ENCODE data around the gene MAPK12.

The MAPK12 gene

DNA sequence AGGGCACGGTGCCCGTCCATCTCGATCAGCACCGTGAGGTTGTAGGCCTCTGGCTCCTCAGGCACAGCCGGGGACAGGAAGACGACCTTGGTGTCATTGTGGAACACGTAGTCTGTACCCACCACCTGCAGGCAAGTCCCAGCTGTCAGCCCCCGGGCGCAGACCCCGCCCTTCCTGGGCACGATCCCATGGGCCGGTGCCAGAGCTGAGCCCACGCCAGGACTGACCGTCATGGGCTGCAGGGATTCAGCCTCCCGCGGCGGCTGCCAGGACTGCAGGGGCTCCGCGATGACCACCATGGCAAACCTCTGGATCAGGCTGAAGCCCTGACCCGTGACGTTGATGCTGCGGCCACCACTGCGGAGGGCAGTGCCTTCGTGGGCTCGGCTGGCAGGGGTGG is 20.5 kb upstream of the MAPK12 start:
- no peak overlapping the region for H3K4me3 ChIP-seq (ENCODE audit: low read depth in 1 of 2, low read length in 2 of 2)
- H3K27me3 ChIP-seq (ENCODE audit: control insufficient read depth in 1 of 2, insufficient read depth in 2 of 2, low read length in 2 of 2) = no peaks in the 10 kb centered on the region
- no peak overlapping the region for H3K27ac ChIP-seq (ENCODE audit: low read depth, low read length)
- peaks cover 15 to 83% of the 10 kb centered on the region in 2 donors for H3K36me3 ChIP-seq (ENCODE audit: control insufficient read depth in 1 of 2, insufficient read depth in 2 of 2, low read length in 2 of 2)
- H3K9ac ChIP-seq (ENCODE audit: low read depth in 1 of 2, low read length in 2 of 2) = no peak overlapping the region
- no peaks in the 10 kb centered on the region for H3K9me3 ChIP-seq (ENCODE audit: control insufficient read depth in 1 of 2, low read length in 2 of 2)
- peaks cover 6 to 7% of the 10 kb centered on the region in 2 donors for H3K4me1 ChIP-seq (ENCODE audit: control insufficient read depth in 1 of 2, insufficient read depth in 2 of 2, low read length in 2 of 2)

GRCh38 chr22:50281384-50281760 is 19.9 kb upstream of the MAPK12 start:
- H3K27me3 ChIP-seq (ENCODE audit: control insufficient read depth in 1 of 2, insufficient read depth in 2 of 2, low read length in 2 of 2) = no peaks in the 10 kb centered on the region
- H3K9ac ChIP-seq (ENCODE audit: low read depth in 1 of 2, low read length in 2 of 2) = no peak overlapping the region
- H3K4me1 ChIP-seq (ENCODE audit: control insufficient read depth in 1 of 2, insufficient read depth in 2 of 2, low read length in 2 of 2) = peaks cover 6 to 7% of the 10 kb centered on the region in 2 donors
- no peaks in the 10 kb centered on the region for H3K9me3 ChIP-seq (ENCODE audit: control insufficient read depth in 1 of 2, low read length in 2 of 2)
- H3K27ac ChIP-seq (ENCODE audit: low read depth, low read length) = no peak overlapping the region
- H3K36me3 ChIP-seq (ENCODE audit: control insufficient read depth in 1 of 2, insufficient read depth in 2 of 2, low read length in 2 of 2) = peaks cover 15 to 79% of the 10 kb centered on the region in 2 donors
- H3K4me3 ChIP-seq (ENCODE audit: low read depth in 1 of 2, low read length in 2 of 2) = no peak overlapping the region

- no peak overlapping the region for H3K27ac ChIP-seq (ENCODE audit: low read depth, low read length)
These were observed 19.4 kb upstream of the MAPK12 start for GRCh38 chr22:50280708-50281383.

GRCh38 chr22:50280022-50280707 is 18.7 kb upstream of the MAPK12 start:
- Histone ChIP-seq H3K9ac (ENCODE audit: low read depth in 1 of 2, low read length in 2 of 2) (no peak overlapping the region), H3K27me3 (ENCODE audit: control insufficient read depth in 1 of 2, insufficient read depth in 2 of 2, low read length in 2 of 2) (no peaks in the 10 kb centered on the region), H3K4me1 (ENCODE audit: control insufficient read depth in 1 of 2, insufficient read depth in 2 of 2, low read length in 2 of 2) (peaks cover 6 to 7% of the 10 kb centered on the region in 2 donors), H3K9me3 (ENCODE audit: control insufficient read depth in 1 of 2, low read length in 2 of 2) (no peaks in the 10 kb centered on the region), H3K36me3 (ENCODE audit: control insufficient read depth in 1 of 2, insufficient read depth in 2 of 2, low read length in 2 of 2) (peaks cover 17 to 80% of the 10 kb centered on the region in 2 donors), H3K4me3 (ENCODE audit: low read depth in 1 of 2, low read length in 2 of 2) (no peak overlapping the region), H3K27ac (ENCODE audit: low read depth, low read length) (no peak overlapping the region)

More at GRCh38 chr22:50280708-50281383, 19.4 kb upstream of the MAPK12 start:
- Histone ChIP-seq H3K4me3 (ENCODE audit: low read depth in 1 of 2, low read length in 2 of 2) (no peak overlapping the region), H3K4me1 (ENCODE audit: control insufficient read depth in 1 of 2, insufficient read depth in 2 of 2, low read length in 2 of 2) (peaks cover 6 to 7% of the 10 kb centered on the region in 2 donors), H3K9ac (ENCODE audit: low read depth in 1 of 2, low read length in 2 of 2) (no peak overlapping the region), H3K27me3 (ENCODE audit: control insufficient read depth in 1 of 2, insufficient read depth in 2 of 2, low read length in 2 of 2) (no peaks in the 10 kb centered on the region), H3K36me3 (ENCODE audit: control insufficient read depth in 1 of 2, insufficient read depth in 2 of 2, low read length in 2 of 2) (peaks cover 14 to 77% of the 10 kb centered on the region in 2 donors), H3K9me3 (ENCODE audit: control insufficient read depth in 1 of 2, low read length in 2 of 2) (no peaks in the 10 kb centered on the region)

GRCh38 chr22:50278956-50279619 is 17.6 kb upstream of the MAPK12 start:
- H3K27me3 ChIP-seq (ENCODE audit: control insufficient read depth in 1 of 2, insufficient read depth in 2 of 2, low read length in 2 of 2) = no peaks in the 10 kb centered on the region
- peaks cover 21 to 76% of the 10 kb centered on the region in 2 donors for H3K36me3 ChIP-seq (ENCODE audit: control insufficient read depth in 1 of 2, insufficient read depth in 2 of 2, low read length in 2 of 2)

DNA sequence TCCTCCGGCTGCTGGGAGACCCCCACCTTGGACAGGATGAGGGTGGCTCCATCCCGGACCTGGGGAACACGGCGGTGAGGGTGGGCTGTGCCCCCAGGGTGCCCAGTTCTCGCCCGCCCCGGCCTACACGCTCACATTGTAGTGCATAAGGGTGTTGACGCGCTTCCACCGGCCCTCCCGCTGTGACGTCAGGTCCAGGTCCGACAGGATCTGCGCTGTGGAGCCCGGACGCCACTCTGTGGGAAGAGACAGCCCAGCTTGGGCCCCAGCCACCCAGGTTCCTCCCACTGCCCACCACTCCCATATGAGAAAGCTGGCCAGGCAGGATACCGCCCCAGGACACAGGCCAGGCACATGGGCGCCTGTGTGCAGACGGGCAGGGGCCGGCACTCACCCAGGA is 17.0 kb upstream of the MAPK12 start:
- Histone ChIP-seq H3K4me1 (ENCODE audit: control insufficient read depth in 1 of 2, insufficient read depth in 2 of 2, low read length in 2 of 2) (peaks cover 6 to 7% of the 10 kb centered on the region in 2 donors), H3K9ac (ENCODE audit: low read depth in 1 of 2, low read length in 2 of 2) (no peak overlapping the region), H3K27ac (ENCODE audit: low read depth, low read length) (no peak overlapping the region), H3K9me3 (ENCODE audit: control insufficient read depth in 1 of 2, low read length in 2 of 2) (no peaks in the 10 kb centered on the region), H3K4me3 (ENCODE audit: low read depth in 1 of 2, low read length in 2 of 2) (no peak overlapping the region), H3K36me3 (ENCODE audit: control insufficient read depth in 1 of 2, insufficient read depth in 2 of 2, low read length in 2 of 2) (peaks cover 21 to 73% of the 10 kb centered on the region in 2 donors), H3K27me3 (ENCODE audit: control insufficient read depth in 1 of 2, insufficient read depth in 2 of 2, low read length in 2 of 2) (no peaks in the 10 kb centered on the region)

More at GRCh38 chr22:50278956-50279619, 17.6 kb upstream of the MAPK12 start:
- Histone ChIP-seq H3K9me3 (ENCODE audit: control insufficient read depth in 1 of 2, low read length in 2 of 2) (no peaks in the 10 kb centered on the region), H3K27ac (ENCODE audit: low read depth, low read length) (no peak overlapping the region), H3K4me3 (ENCODE audit: low read depth in 1 of 2, low read length in 2 of 2) (no peak overlapping the region), H3K4me1 (ENCODE audit: control insufficient read depth in 1 of 2, insufficient read depth in 2 of 2, low read length in 2 of 2) (peaks cover 6 to 7% of the 10 kb centered on the region in 2 donors), H3K9ac (ENCODE audit: low read depth in 1 of 2, low read length in 2 of 2) (no peak overlapping the region)

GRCh38 chr22:50277761-50278160 is 16.3 kb upstream of the MAPK12 start:
- no peaks in the 10 kb centered on the region for H3K27me3 ChIP-seq (ENCODE audit: control insufficient read depth in 1 of 2, insufficient read depth in 2 of 2, low read length in 2 of 2)
- H3K9me3 ChIP-seq (ENCODE audit: control insufficient read depth in 1 of 2, low read length in 2 of 2) = no peaks in the 10 kb centered on the region
- H3K4me3 ChIP-seq (ENCODE audit: low read depth in 1 of 2, low read length in 2 of 2) = no peak overlapping the region
- peaks cover 2 to 4% of the 10 kb centered on the region in 2 donors for H3K4me1 ChIP-seq (ENCODE audit: control insufficient read depth in 1 of 2, insufficient read depth in 2 of 2, low read length in 2 of 2)
- H3K27ac ChIP-seq (ENCODE audit: low read depth, low read length) = no peak overlapping the region
- H3K36me3 ChIP-seq (ENCODE audit: control insufficient read depth in 1 of 2, insufficient read depth in 2 of 2, low read length in 2 of 2) = peaks cover 21 to 66% of the 10 kb centered on the region in 2 donors
- no peak overlapping the region for H3K9ac ChIP-seq (ENCODE audit: low read depth in 1 of 2, low read length in 2 of 2)

DNA sequence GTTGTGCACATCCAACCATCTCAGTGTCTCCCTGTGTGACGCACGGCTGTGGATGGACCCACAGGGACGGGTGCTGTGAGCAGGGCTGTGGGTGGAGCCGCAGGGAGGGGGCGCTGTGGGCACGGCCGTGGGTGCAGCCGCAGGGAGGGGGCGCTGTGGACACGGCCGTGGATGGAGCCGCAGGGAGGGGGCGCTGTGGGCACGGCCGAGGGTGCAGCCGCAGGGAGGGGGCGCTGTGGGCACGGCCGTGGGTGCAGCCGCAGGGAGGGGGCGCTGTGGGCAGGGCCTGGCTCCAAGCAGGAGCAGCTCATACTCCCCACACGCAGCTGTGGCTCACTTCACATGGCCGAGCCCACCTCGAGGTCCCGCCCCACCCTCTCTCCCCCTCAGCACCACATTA is 14.7 kb upstream of the MAPK12 start:
- H3K27ac ChIP-seq (ENCODE audit: low read depth, low read length) = no peak overlapping the region
- H3K36me3 ChIP-seq (ENCODE audit: control insufficient read depth in 1 of 2, insufficient read depth in 2 of 2, low read length in 2 of 2) = peaks cover 13 to 51% of the 10 kb centered on the region in 2 donors
- peaks cover 4% of the 10 kb centered on the region in 2 donors for H3K4me1 ChIP-seq (ENCODE audit: control insufficient read depth in 1 of 2, insufficient read depth in 2 of 2, low read length in 2 of 2)
- H3K27me3 ChIP-seq (ENCODE audit: control insufficient read depth in 1 of 2, insufficient read depth in 2 of 2, low read length in 2 of 2) = no peaks in the 10 kb centered on the region
- no peak overlapping the region for H3K9ac ChIP-seq (ENCODE audit: low read depth in 1 of 2, low read length in 2 of 2)
- no peaks in the 10 kb centered on the region for H3K9me3 ChIP-seq (ENCODE audit: control insufficient read depth in 1 of 2, low read length in 2 of 2)
- H3K4me3 ChIP-seq (ENCODE audit: low read depth in 1 of 2, low read length in 2 of 2) = no peak overlapping the region

DNA sequence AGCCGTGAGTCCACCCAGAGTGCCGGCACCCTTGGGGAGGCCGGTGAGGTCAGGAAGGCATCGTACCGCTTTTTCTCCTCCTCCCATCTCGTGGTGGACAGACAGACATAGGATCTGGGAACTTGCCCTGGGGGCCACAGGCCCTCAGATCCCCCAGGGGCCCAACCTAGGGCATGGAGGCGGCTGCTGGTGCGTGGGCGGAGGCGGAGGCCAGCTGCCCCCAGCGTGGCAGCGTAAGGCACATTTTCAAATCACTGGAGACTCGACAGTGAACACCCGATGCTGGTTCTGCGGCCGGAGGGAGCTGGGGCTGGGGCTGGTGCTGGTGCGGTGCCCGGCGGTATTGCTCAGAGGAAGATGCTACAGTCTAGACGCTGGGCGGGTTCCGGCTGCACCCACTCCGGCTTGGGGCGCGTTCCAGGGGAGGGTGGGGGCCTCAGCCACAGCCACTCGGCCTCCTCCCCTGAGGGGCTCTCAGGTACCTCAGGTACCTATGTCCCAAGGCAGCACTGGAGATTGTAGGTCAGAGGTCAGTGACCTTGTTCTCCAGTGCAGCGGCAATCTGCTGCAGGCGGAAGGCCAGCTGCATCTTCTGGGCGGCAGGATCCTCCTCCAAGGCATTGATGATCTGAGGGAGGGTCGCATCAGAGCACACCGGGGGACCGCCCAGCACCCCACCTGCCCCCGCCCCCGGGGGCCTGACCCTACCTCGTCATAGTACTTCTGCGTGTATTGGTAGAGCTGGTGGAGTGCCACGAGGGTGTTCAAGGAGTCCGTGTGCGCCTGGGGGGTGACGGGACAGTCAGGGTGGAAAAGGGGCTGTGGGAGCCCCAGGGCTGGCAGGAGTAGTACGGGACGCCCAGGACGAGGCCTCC is 13.9 kb upstream of the MAPK12 start:
- peaks cover 12 to 45% of the 10 kb centered on the region in 2 donors for H3K36me3 ChIP-seq (ENCODE audit: control insufficient read depth in 1 of 2, insufficient read depth in 2 of 2, low read length in 2 of 2)
- peaks cover 7 to 11% of the 10 kb centered on the region in 2 donors for H3K4me1 ChIP-seq (ENCODE audit: control insufficient read depth in 1 of 2, insufficient read depth in 2 of 2, low read length in 2 of 2)
- no peak overlapping the region for H3K27ac ChIP-seq (ENCODE audit: low read depth, low read length)
- peaks cover 0 to 5% of the 10 kb centered on the region in 2 donors for H3K27me3 ChIP-seq (ENCODE audit: control insufficient read depth in 1 of 2, insufficient read depth in 2 of 2, low read length in 2 of 2)
- H3K4me3 ChIP-seq (ENCODE audit: low read depth in 1 of 2, low read length in 2 of 2) = no peak overlapping the region
- H3K9me3 ChIP-seq (ENCODE audit: control insufficient read depth in 1 of 2, low read length in 2 of 2) = no peaks in the 10 kb centered on the region
- no peak overlapping the region for H3K9ac ChIP-seq (ENCODE audit: low read depth in 1 of 2, low read length in 2 of 2)

All from duodenal mucosa (tissue), 2 donors.